ENCODE measurements around the gene SIGLEC1.

DNA sequence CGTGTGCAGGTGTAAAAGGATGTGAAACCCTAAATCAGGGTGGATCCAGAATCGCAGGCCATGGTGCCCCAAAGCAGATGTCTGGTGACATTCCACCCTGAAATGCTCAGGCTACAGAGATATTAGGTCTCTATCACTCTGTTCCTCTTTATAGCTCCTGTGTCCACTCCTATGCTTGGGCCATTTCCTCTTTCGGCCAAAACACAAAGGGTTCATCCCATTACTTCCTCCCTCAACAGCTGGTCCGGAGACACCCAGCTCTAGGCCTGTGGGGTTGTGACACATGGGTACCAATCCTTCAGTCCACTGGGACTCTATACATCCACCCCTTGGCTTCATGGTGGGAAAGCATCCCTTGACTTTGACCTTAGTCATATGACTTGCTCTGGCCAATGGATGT, 1.7 kb upstream of the SIGLEC1 start:
- TF ChIP-seq EZH2 (IDR thresholded peaks at IDR 0.05; ENCODE audit: low read length, missing control alignments): no peak
- TF ChIP-seq, protein P1, sequence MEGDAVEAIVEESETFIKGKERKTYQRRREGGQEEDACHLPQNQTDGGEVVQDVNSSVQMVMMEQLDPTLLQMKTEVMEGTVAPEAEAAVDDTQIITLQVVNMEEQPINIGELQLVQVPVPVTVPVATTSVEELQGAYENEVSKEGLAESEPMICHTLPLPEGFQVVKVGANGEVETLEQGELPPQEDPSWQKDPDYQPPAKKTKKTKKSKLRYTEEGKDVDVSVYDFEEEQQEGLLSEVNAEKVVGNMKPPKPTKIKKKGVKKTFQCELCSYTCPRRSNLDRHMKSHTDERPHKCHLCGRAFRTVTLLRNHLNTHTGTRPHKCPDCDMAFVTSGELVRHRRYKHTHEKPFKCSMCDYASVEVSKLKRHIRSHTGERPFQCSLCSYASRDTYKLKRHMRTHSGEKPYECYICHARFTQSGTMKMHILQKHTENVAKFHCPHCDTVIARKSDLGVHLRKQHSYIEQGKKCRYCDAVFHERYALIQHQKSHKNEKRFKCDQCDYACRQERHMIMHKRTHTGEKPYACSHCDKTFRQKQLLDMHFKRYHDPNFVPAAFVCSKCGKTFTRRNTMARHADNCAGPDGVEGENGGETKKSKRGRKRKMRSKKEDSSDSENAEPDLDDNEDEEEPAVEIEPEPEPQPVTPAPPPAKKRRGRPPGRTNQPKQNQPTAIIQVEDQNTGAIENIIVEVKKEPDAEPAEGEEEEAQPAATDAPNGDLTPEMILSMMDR (conservative IDR thresholded peaks at IDR 0.05 in 1 of 2, IDR thresholded peaks at IDR 0.05 in 1 of 2; ENCODE audit: low read depth in 1 of 2, low read length in 2 of 2): no peak

Data from fibroblast of lung (primary cell).